OCI-LY1 (cell line): ENCODE data around the gene OSBPL5.

Experiments
- H2AFZ ChIP-seq: fragments of 200-600 bp; sonication (generic), shearing (Covaris generic); 2 replicates; pipeline ENCODE4 v1.6.0; 2014; ENCODE audit warnings: antibody characterized with exemption, mild to moderate bottlenecking, low read length
- H3F3A ChIP-seq: fragments of 200-600 bp; sonication (generic), shearing (Covaris generic); 2 replicates; pipeline ENCODE4 v1.6.0; 2014; ENCODE audit warnings: mild to moderate bottlenecking, antibody characterized with exemption, low read length, moderate library complexity; ENCODE audit not compliant: insufficient read depth
- H3K27ac ChIP-seq: fragments of 200-600 bp; sonication (generic); 2 replicates; pipeline ENCODE4 v1.5.1; 2014; ENCODE audit warnings: low read length, mixed run types, mild to moderate bottlenecking, low read depth; ENCODE audit not compliant: poor library complexity, severe bottlenecking
- H3K27me3 ChIP-seq: fragments of 200-600 bp; sonication (generic); 2 replicates; pipeline ENCODE4 v1.6.0; 2014; ENCODE audit warnings: antibody characterized with exemption, mild to moderate bottlenecking, low read length, moderate library complexity; ENCODE audit not compliant: insufficient read depth
- H3K36me3 ChIP-seq: fragments of 200-600 bp; sonication (generic); 2 replicates; pipeline ENCODE4 v1.6.1; 2014; ENCODE audit warnings: mild to moderate bottlenecking, antibody characterized with exemption, low read length, moderate library complexity, mixed read lengths; ENCODE audit not compliant: insufficient read depth
- H3K4me1 ChIP-seq: fragments of 200-600 bp; sonication (generic); 2 replicates; pipeline ENCODE4 v1.5.1; 2014; ENCODE audit warnings: mild to moderate bottlenecking, low read length, moderate library complexity; ENCODE audit not compliant: insufficient read depth, severe bottlenecking
- H3K4me2 ChIP-seq: fragments of 200-600 bp; sonication (generic), shearing (Covaris generic); 2 replicates; pipeline ENCODE4 v1.6.1; 2014; ENCODE audit warnings: low read length
- H3K4me3 ChIP-seq: fragments of 200-600 bp; sonication (generic); 2 replicates; pipeline ENCODE4 v1.5.1; 2014; ENCODE audit warnings: low read length, low read depth, mild to moderate bottlenecking, mixed read lengths; ENCODE audit not compliant: poor library complexity, severe bottlenecking
- H3K79me2 ChIP-seq: fragments of 200-600 bp; shearing (Covaris generic); 2 replicates; pipeline ENCODE4 v1.6.1; 2016; ENCODE audit warnings: mixed run types, low read length, mixed read lengths; ENCODE audit not compliant: insufficient read depth
- H3K9ac ChIP-seq: fragments of 200-600 bp; sonication (generic), shearing (Covaris generic); 2 replicates; pipeline ENCODE4 v1.6.1; 2014; ENCODE audit warnings: mild to moderate bottlenecking, low read length, mixed read lengths
- H3K9me2 ChIP-seq: fragments of 200-600 bp; sonication (generic), shearing (Covaris generic); 2 replicates; pipeline ENCODE4 v1.6.1; 2014; ENCODE audit warnings: low read depth, mild to moderate bottlenecking, low read length, mixed read lengths
- H3K9me3 ChIP-seq: fragments of 200-600 bp; shearing (Covaris generic); 2 replicates; pipeline ENCODE4 v1.6.1; 2014; ENCODE audit warnings: low read length, mixed read lengths
- H4K20me1 ChIP-seq: fragments of 200-600 bp; sonication (generic), shearing (Covaris generic); 2 replicates; pipeline ENCODE4 v1.6.0; 2016; ENCODE audit warnings: mild to moderate bottlenecking, low read length; ENCODE audit not compliant: insufficient read depth
- EZH2 ChIP-seq: fragments of 200-600 bp; sonication (generic), shearing (Covaris generic); IDR thresholded peaks from 2 replicates; pipeline ENCODE4 v1.8.0; 2017; ENCODE audit warnings: borderline replicate concordance, mixed run types, mild to moderate bottlenecking, antibody characterized with exemption, low read length, moderate library complexity, mixed read lengths
- TF ChIP-seq, protein P1 (sequence below): fragments of 200-600 bp; sonication (generic), shearing (Covaris generic); IDR thresholded peaks from 2 replicates; pipeline ENCODE4 v1.5.1; 2017; ENCODE audit warnings: mild to moderate bottlenecking, antibody characterized with exemption, low read length, moderate library complexity, mixed read lengths

The OSBPL5 gene

DNA sequence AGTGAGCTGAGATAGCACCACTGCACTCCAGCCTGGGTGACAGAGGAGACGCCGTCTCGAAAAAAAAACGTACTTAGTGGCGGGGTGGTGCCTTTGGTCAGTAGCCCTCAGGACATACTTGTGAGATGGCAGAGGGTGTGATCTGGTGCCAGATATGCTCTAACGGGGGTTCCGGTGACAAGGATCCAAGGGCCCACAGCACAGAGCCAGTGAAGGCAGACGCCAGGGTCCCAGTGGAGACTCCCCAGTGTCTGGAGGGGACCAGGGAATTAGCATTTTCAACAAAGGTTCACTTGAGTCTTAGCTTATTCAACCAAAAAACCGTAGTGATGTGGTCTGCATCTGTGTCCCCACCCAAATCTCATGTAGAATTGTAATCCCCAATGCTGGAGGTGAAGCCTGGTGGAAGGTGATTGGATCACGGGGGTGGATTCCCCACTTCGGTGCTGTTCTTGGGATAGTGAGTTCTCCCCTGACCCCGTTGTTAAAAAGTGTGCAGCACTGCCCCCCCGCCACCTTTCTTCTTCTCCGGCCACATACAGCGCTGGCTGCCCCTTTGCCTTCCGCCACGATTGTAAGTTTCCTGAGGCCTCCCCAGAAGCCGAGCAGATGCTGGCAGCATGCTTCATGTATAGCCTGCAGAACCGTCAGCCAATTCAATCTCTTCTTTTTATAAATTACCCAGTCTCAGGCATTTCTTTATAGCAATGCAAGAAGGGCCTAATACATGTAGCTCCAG, 26.6 kb upstream of the OSBPL5 start:
- no peaks in the 10 kb centered on the region for H3K9me3 ChIP-seq
- H3K4me3 ChIP-seq: no peak overlapping the region
- no peaks in the 10 kb centered on the region for H3K27me3 ChIP-seq
- H4K20me1 ChIP-seq: no peaks in the 10 kb centered on the region
- H3K4me1 ChIP-seq: no peaks in the 10 kb centered on the region
- H3K27ac ChIP-seq: no peak overlapping the region
- H3K79me2 ChIP-seq: no peaks in the 10 kb centered on the region
- H2AFZ ChIP-seq: no peak overlapping the region
- TF ChIP-seq, protein P1, sequence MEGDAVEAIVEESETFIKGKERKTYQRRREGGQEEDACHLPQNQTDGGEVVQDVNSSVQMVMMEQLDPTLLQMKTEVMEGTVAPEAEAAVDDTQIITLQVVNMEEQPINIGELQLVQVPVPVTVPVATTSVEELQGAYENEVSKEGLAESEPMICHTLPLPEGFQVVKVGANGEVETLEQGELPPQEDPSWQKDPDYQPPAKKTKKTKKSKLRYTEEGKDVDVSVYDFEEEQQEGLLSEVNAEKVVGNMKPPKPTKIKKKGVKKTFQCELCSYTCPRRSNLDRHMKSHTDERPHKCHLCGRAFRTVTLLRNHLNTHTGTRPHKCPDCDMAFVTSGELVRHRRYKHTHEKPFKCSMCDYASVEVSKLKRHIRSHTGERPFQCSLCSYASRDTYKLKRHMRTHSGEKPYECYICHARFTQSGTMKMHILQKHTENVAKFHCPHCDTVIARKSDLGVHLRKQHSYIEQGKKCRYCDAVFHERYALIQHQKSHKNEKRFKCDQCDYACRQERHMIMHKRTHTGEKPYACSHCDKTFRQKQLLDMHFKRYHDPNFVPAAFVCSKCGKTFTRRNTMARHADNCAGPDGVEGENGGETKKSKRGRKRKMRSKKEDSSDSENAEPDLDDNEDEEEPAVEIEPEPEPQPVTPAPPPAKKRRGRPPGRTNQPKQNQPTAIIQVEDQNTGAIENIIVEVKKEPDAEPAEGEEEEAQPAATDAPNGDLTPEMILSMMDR: no peak
- TF ChIP-seq EZH2: no peak
- H3K9ac ChIP-seq: no peak overlapping the region
- no peaks in the 10 kb centered on the region for H3F3A ChIP-seq
- H3K36me3 ChIP-seq: no peaks in the 10 kb centered on the region
- no peaks in the 10 kb centered on the region for H3K9me2 ChIP-seq
- no peak overlapping the region for H3K4me2 ChIP-seq

DNA sequence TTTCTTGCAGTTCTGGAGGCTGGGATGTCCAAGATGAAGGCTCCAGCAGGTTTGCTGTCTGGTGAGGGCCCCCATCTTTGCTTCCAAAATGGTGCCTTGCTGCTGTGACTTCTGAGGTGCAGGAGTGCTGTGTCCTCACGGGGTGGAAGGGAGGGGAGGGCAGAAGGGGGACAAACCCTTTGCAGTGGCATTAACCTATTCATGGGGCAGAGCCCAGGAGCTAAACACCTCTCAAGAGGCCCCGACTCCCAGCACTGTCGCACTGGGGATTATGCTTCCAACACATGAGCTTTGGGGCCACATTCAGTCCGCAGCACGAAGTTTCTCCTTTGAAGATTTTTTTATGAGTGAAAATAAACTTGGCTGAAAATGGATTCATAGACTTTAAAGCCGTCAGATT, 25.5 kb upstream of the OSBPL5 start:
- Histone ChIP-seq H3K27ac (no peak overlapping the region), H3K79me2 (no peaks in the 10 kb centered on the region), H3F3A (no peaks in the 10 kb centered on the region), H3K9me2 (no peaks in the 10 kb centered on the region), H3K27me3 (no peaks in the 10 kb centered on the region), H3K9me3 (no peaks in the 10 kb centered on the region), H4K20me1 (no peaks in the 10 kb centered on the region), H2AFZ (no peak overlapping the region), H3K4me1 (no peaks in the 10 kb centered on the region), H3K36me3 (no peaks in the 10 kb centered on the region), H3K4me3 (no peak overlapping the region), H3K4me2 (no peak overlapping the region), H3K9ac (no peak overlapping the region)
- TF ChIP-seq, protein P1: no peak
- no peak for TF ChIP-seq EZH2

- no peak overlapping the region for H3K9ac ChIP-seq
Observed at GRCh38 chr11:3189886-3190583, 24.9 kb upstream of the OSBPL5 start.

More at GRCh38 chr11:3189886-3190583, 24.9 kb upstream of the OSBPL5 start:
- Histone ChIP-seq H3K4me2 (no peak overlapping the region), H3K4me3 (no peak overlapping the region), H3K36me3 (no peaks in the 10 kb centered on the region), H2AFZ (no peak overlapping the region), H3F3A (no peaks in the 10 kb centered on the region), H3K27ac (no peak overlapping the region), H3K79me2 (no peaks in the 10 kb centered on the region), H3K4me1 (no peaks in the 10 kb centered on the region), H3K27me3 (no peaks in the 10 kb centered on the region), H3K9me3 (no peaks in the 10 kb centered on the region), H3K9me2 (no peaks in the 10 kb centered on the region), H4K20me1 (no peaks in the 10 kb centered on the region)
- TF ChIP-seq, protein P1: no peak
- no peak for TF ChIP-seq EZH2
